Mesothelial cell of epicardium (in vitro differentiated cells): Measurements from ENCODE around the gene RNASET2. TPM values are rescaled to one million over a fixed set of nuclear protein-coding genes. Genes with fewer than 3 reads are reported as not detected.
"Not testable (repeated sequence)": the region's sequence is repeated elsewhere in the genome, so short reads cannot be mapped to it uniquely, and the experiment has no call there.

Experiments used
- DNase-seq, 2 experiments: peaks; one replicate each; pipeline ENCODE4 v3.0.0; 2021; ENCODE audit warnings: low spot score in 2 of 2; ENCODE audit not compliant: unreplicated experiment in 2 of 2
- H3K27ac Mint-ChIP-seq: 2 replicates; pipeline ENCODE4 v1.8.0; 2021; ENCODE audit warnings: mixed read lengths
- H3K27me3 Mint-ChIP-seq: 2 replicates; pipeline ENCODE4 v1.8.0; 2021; ENCODE audit warnings: low read depth, mixed read lengths
- H3K36me3 Mint-ChIP-seq: 2 replicates; pipeline ENCODE4 v1.8.0; 2021; ENCODE audit warnings: mixed read lengths
- H3K4me1 Mint-ChIP-seq: 2 replicates; pipeline ENCODE4 v1.8.0; 2021; ENCODE audit warnings: mixed read lengths
- H3K4me3 Mint-ChIP-seq: 2 replicates; pipeline ENCODE4 v1.8.0; 2021; ENCODE audit warnings: mild to moderate bottlenecking, moderate library complexity, mixed read lengths
- H3K9me3 Mint-ChIP-seq: 2 replicates; pipeline ENCODE4 v1.8.0; 2021; ENCODE audit warnings: mixed read lengths
- total RNA-seq: library from RNA; stranded (reverse); gene quantifications from 3 replicates; pipeline ENCODE4 v1.2.1, GENCODE V29; 2021
- TF ChIP-seq, protein P1 (sequence below): fragments of 200-600 bp; sonication (generic); IDR thresholded peaks from one replicate; pipeline ENCODE4 v1.5.0; 2021; ENCODE audit warnings: antibody characterized with exemption; ENCODE audit not compliant: unreplicated experiment

RNASET2 gene
- total RNA-seq, 1 donor from 2014 or later, result 42.3 TPM

DNA sequence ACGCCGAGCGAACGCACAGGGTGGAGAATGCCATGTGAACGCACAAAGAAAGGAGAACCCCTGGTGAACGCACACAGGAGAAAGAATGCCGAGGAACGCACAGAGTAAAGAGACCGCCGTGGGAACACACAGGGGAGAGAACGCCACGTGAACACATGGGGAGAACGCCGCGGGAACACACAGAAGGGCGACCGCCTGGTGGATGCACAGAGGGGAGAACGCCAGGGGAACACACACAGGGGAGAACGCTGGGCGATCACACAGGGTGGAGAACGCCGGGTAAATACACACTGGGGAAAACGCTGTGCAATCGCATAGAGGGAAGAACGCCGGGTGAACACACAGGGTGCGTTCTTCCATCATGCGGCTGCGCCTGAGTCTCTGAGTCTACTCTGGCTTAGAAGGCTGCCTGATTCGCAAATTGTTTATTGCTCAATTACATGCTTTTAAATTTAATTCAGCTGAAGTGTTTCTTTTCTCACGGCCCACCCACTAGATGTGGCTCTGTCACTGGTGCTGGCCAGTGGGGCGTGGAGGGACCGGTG is 54.1 kb downstream of the RNASET2 start:
- no peaks in the 10 kb centered on the region for H3K9me3 Mint-ChIP-seq
- no peaks in the 10 kb centered on the region for H3K36me3 Mint-ChIP-seq
- TF ChIP-seq, protein P1, sequence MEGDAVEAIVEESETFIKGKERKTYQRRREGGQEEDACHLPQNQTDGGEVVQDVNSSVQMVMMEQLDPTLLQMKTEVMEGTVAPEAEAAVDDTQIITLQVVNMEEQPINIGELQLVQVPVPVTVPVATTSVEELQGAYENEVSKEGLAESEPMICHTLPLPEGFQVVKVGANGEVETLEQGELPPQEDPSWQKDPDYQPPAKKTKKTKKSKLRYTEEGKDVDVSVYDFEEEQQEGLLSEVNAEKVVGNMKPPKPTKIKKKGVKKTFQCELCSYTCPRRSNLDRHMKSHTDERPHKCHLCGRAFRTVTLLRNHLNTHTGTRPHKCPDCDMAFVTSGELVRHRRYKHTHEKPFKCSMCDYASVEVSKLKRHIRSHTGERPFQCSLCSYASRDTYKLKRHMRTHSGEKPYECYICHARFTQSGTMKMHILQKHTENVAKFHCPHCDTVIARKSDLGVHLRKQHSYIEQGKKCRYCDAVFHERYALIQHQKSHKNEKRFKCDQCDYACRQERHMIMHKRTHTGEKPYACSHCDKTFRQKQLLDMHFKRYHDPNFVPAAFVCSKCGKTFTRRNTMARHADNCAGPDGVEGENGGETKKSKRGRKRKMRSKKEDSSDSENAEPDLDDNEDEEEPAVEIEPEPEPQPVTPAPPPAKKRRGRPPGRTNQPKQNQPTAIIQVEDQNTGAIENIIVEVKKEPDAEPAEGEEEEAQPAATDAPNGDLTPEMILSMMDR, result no peak
- H3K27ac Mint-ChIP-seq, result no peak overlapping the region
- DNase-seq, result no peak
- no peak overlapping the region for H3K4me3 Mint-ChIP-seq
- peaks cover 15% of the 10 kb centered on the region for H3K27me3 Mint-ChIP-seq
- no peaks in the 10 kb centered on the region for H3K4me1 Mint-ChIP-seq

- peaks cover 15% of the 10 kb centered on the region for H3K27me3 Mint-ChIP-seq
- no peak for DNase-seq
- H3K36me3 Mint-ChIP-seq, result no peaks in the 10 kb centered on the region
- TF ChIP-seq, protein P1, result no peak
- no peak overlapping the region for H3K27ac Mint-ChIP-seq
- H3K9me3 Mint-ChIP-seq, result no peaks in the 10 kb centered on the region
- no peak overlapping the region for H3K4me3 Mint-ChIP-seq
- H3K4me1 Mint-ChIP-seq, result no peaks in the 10 kb centered on the region
These were observed 54.7 kb downstream of the RNASET2 start for GRCh38 chr6:166901626-166902025.

DNA sequence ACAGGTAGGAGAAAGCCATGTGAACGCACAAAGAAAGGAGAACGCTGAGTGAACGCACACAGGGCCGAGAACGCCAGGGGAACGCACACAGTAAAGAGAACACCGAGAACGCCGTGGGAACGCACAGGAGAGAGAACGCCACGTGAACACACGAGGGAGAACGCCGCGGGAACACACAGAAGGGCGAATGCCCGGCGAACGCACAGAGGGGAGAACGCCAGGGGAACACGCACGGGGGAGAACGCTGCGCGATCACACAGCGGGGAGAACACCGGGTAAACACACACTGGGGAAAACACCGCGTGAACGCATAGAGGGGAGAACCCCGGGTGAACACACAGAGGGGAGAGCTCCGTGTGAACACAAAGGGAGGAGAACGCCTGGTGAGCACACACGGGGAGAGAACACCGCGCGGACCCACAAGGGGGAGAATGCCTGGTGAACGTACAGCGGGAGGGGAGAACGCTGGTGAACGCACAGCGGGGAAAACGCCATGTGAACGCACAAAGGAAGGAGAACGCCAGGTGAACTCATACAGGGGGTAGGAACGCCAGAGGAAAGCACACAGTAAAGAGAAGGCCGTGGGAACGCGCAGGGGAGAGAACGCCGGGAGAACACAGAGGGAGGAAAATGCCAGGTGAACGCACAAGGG is 55.3 kb downstream of the RNASET2 start:
- TF ChIP-seq, protein P1, result no peak
- Mint-ChIP-seq H3K36me3 (no peaks in the 10 kb centered on the region), H3K4me3 (no peak overlapping the region), H3K27ac (no peak overlapping the region), H3K27me3 (peaks cover 15% of the 10 kb centered on the region), H3K9me3 (no peaks in the 10 kb centered on the region), H3K4me1 (no peaks in the 10 kb centered on the region)
- DNase-seq, result no peak

GRCh38 chr6:166900130-166900708 is 56.1 kb downstream of the RNASET2 start:
- Mint-ChIP-seq H3K27ac (no peak overlapping the region), H3K4me3 (no peak overlapping the region), H3K4me1 (no peaks in the 10 kb centered on the region), H3K9me3 (no peaks in the 10 kb centered on the region), H3K27me3 (peaks cover 15% of the 10 kb centered on the region), H3K36me3 (no peaks in the 10 kb centered on the region)
- TF ChIP-seq, protein P1, result no peak
- no peak for DNase-seq

DNA sequence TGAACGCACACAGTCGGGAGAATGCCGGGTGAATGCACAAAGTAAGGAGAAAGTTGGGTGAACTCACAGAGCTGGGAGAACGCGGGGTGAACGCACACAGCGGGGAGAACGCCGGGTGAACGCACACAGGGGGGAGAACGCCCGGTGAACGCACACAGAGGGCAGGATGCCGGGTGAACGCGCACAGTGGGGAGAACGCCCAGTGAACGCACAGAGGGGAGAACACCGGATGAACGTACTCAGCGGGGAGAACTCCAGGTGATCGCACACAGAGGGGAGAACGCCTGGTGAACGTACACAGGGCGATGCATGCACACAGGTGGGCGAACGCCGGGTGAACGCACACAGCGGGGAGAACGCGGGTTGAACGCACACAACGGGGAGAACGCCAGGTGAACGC is 57.4 kb downstream of the RNASET2 start:
- DNase-seq, result no peak
- no peaks in the 10 kb centered on the region for H3K9me3 Mint-ChIP-seq
- H3K27me3 Mint-ChIP-seq, result peaks cover 13% of the 10 kb centered on the region
- TF ChIP-seq, protein P1, result no peak
- H3K4me3 Mint-ChIP-seq, result no peak overlapping the region
- H3K36me3 Mint-ChIP-seq, result no peaks in the 10 kb centered on the region
- H3K4me1 Mint-ChIP-seq, result peaks cover 6% of the 10 kb centered on the region
- H3K27ac Mint-ChIP-seq, result no peak overlapping the region

DNA sequence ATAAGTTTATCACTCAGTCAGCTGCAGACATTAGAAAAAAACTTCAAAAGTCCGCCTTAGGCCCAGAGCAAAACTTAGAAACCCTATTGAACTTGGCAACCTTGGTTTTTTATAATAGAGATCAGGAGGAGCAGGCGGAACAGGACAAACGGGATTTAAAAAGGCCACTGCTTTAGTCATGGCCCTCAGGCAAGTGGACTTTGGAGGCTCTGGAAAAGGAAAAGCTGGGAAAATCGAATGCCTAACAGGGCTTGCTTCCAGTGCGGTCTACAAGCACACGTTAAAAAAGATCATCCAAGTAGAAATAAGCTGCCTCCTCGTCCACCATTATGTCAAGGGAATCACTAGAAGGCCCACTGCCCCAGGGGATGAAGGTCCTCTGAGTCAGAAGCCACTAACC is 61.7 kb downstream of the RNASET2 start:
- H3K4me3 Mint-ChIP-seq, H3K27me3 Mint-ChIP-seq, H3K36me3 Mint-ChIP-seq, DNase-seq, H3K27ac Mint-ChIP-seq, H3K4me1 Mint-ChIP-seq: not testable (repeated sequence)
- peaks cover 11% of the 10 kb centered on the region for H3K9me3 Mint-ChIP-seq

GRCh38 chr6:166892472-166892871 is 63.9 kb downstream of the RNASET2 start:
- H3K27me3 Mint-ChIP-seq, H3K4me1 Mint-ChIP-seq, H3K36me3 Mint-ChIP-seq, DNase-seq, H3K27ac Mint-ChIP-seq, H3K4me3 Mint-ChIP-seq: not testable (repeated sequence)
- peaks cover 23% of the 10 kb centered on the region for H3K9me3 Mint-ChIP-seq

GRCh38 chr6:166886773-166887172 is 69.6 kb downstream of the RNASET2 start:
- not testable (repeated sequence) for H3K4me3 Mint-ChIP-seq, DNase-seq, H3K4me1 Mint-ChIP-seq, H3K27me3 Mint-ChIP-seq, H3K36me3 Mint-ChIP-seq, H3K27ac Mint-ChIP-seq
- peaks cover 47% of the 10 kb centered on the region for H3K9me3 Mint-ChIP-seq

DNA sequence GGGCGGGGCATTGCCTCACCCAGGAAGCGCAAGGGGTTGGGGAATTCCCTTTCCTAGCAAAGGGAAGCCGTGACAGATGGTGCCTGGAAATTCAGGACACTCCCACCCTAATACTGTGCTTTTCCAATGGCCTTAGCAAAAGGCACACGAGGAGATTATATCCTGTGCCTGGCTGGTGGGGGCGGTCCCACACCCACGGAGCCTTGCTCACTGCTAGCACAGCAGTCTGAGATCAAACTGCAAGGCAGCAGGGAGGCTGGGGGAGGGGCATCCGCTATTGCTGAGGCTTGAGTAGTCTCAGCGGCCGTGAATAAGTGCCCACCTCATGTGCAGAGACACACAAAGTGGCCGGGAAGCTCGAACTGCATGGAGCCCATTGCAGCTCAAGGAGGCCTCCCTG is 71.4 kb downstream of the RNASET2 start:
- H3K36me3 Mint-ChIP-seq, H3K27ac Mint-ChIP-seq, H3K4me3 Mint-ChIP-seq, H3K4me1 Mint-ChIP-seq, DNase-seq, H3K27me3 Mint-ChIP-seq: not testable (repeated sequence)
- peaks cover 40% of the 10 kb centered on the region for H3K9me3 Mint-ChIP-seq
